Neural progenitor cell (in vitro differentiated cells): ENCODE measurements around the gene NEK10. TPM values are rescaled to one million over a fixed set of nuclear protein-coding genes. Genes with fewer than 3 reads are reported as not detected.
A peak's percentile ranks its signal among the peaks of the same experiment; 100 is the strongest.
"Not testable (repeated sequence)": the region's sequence is repeated elsewhere in the genome, so short reads cannot be mapped to it uniquely, and the experiment has no call there.

ENCODE experiments used
- DNase-seq: peaks from one replicate; pipeline ENCODE4 v3.0.0-alpha.2; 2016; ENCODE audit warnings: low spot score
- H2AFZ ChIP-seq: fragments of 200-600 bp; sonication (generic); replicated peaks from 2 replicates; pipeline ENCODE4 v1.6.1; 2016; ENCODE audit warnings: antibody characterized with exemption
- H3F3A ChIP-seq: fragments of 200-600 bp; sonication (generic); 2 replicates; pipeline ENCODE4 v1.6.1; 2016; ENCODE audit warnings: antibody characterized with exemption, low read depth
- H3K27ac ChIP-seq: fragments of 200-600 bp; sonication (generic); 2 replicates; pipeline ENCODE4 v1.5.1; 2016; ENCODE audit warnings: mild to moderate bottlenecking
- H3K27me3 ChIP-seq: fragments of 200-600 bp; sonication (generic); 2 replicates; pipeline ENCODE4 v1.6.1; 2016; ENCODE audit warnings: mild to moderate bottlenecking, moderate library complexity
- H3K36me3 ChIP-seq: fragments of 200-600 bp; sonication (generic); 2 replicates; pipeline ENCODE4 v1.5.1; 2016
- H3K4me1 ChIP-seq: fragments of 200-600 bp; sonication (generic); 2 replicates; pipeline ENCODE4 v1.6.1; 2016; ENCODE audit warnings: mixed run types
- H3K4me2 ChIP-seq: fragments of 200-600 bp; sonication (generic); 2 replicates; pipeline ENCODE4 v1.6.1; 2016
- H3K4me3 ChIP-seq: fragments of 200-600 bp; sonication (generic); 2 replicates; pipeline ENCODE4 v1.5.1; 2016
- H3K79me2 ChIP-seq: fragments of 200-600 bp; sonication (generic); 2 replicates; pipeline ENCODE4 v1.6.1; 2016; ENCODE audit warnings: low read depth
- H3K9ac ChIP-seq: fragments of 200-600 bp; sonication (generic); 2 replicates; pipeline ENCODE4 v1.6.1; 2016
- H3K9me3 ChIP-seq: fragments of 200-600 bp; sonication (generic); 2 replicates; pipeline ENCODE4 v1.5.1; 2016; ENCODE audit warnings: low read depth
- H4K20me1 ChIP-seq: fragments of 200-600 bp; sonication (generic); 2 replicates; pipeline ENCODE4 v1.6.1; 2016; ENCODE audit warnings: low read depth
- H3K27ac Mint-ChIP-seq: 3 replicates; pipeline ENCODE4 v1.8.0; 2021; ENCODE audit warnings: mixed read lengths
- H3K27me3 Mint-ChIP-seq: 2 replicates; pipeline ENCODE4 v1.8.0; 2022; ENCODE audit warnings: low read depth, mild to moderate bottlenecking, inconsistent platforms, moderate library complexity, mixed read lengths; ENCODE audit not compliant: insufficient read depth
- H3K36me3 Mint-ChIP-seq: 3 replicates; pipeline ENCODE4 v1.8.0; 2021; ENCODE audit warnings: mixed read lengths
- H3K4me1 Mint-ChIP-seq: 3 replicates; pipeline ENCODE4 v1.8.0; 2021; ENCODE audit warnings: mixed read lengths
- H3K4me3 Mint-ChIP-seq: 3 replicates; pipeline ENCODE4 v1.8.0; 2021; ENCODE audit warnings: mild to moderate bottlenecking, moderate library complexity, mixed read lengths
- H3K9me3 Mint-ChIP-seq: 3 replicates; pipeline ENCODE4 v1.8.0; 2020; ENCODE audit warnings: mixed read lengths
- CTCF ChIP-seq: fragments of 200-600 bp; sonication (generic); IDR thresholded peaks from 2 replicates; pipeline ENCODE4 v1.5.1; 2017; ENCODE audit warnings: antibody characterized with exemption, mild to moderate bottlenecking
- EZH2 ChIP-seq: fragments of 200-600 bp; sonication (generic); IDR thresholded peaks from 2 replicates; pipeline ENCODE4 v1.6.1; 2017; ENCODE audit warnings: antibody characterized with exemption, mild to moderate bottlenecking, moderate library complexity
- EZH2phosphoT487 ChIP-seq: fragments of 200-600 bp; sonication (generic); IDR thresholded peaks from 2 replicates; pipeline ENCODE4 v1.6.1; 2017; ENCODE audit warnings: antibody characterized with exemption
- total RNA-seq: library from RNA; depleted of rRNA; stranded (reverse); fragments of >200 nt; gene quantifications from 2 replicates; pipeline ENCODE4 v1.2.3, GENCODE V29; 2015; ENCODE audit warnings: low replicate concordance

NEK10 gene
- total RNA-seq, 1 donor from 2014 or later: 0.54 TPM

- no peak for TF ChIP-seq EZH2phosphoT487
- no peak for TF ChIP-seq CTCF
- no peak for TF ChIP-seq EZH2
- Histone ChIP-seq H3K9me3 (no peaks in the 10 kb centered on the region), H3K4me2 (no peak overlapping the region)
These were observed 58.5 kb downstream of the NEK10 start for GRCh38 chr3:27310688-27311087.

GRCh38 chr3:27307566-27307965 is 61.6 kb downstream of the NEK10 start:
- H3K9ac ChIP-seq: no peak overlapping the region
- no peak overlapping the region for H3K4me3 ChIP-seq
- H3F3A ChIP-seq: no peaks in the 10 kb centered on the region
- no peak for DNase-seq
- no peak overlapping the region for H3K27ac ChIP-seq
- H3K4me3 Mint-ChIP-seq: no peak overlapping the region
- H2AFZ ChIP-seq: no peak overlapping the region
- TF ChIP-seq CTCF (no peak), EZH2 (no peak), EZH2phosphoT487 (no peak)
- no peak overlapping the region for H3K4me2 ChIP-seq
- H3K27ac Mint-ChIP-seq: no peak overlapping the region
- H3K36me3 ChIP-seq: no peaks in the 10 kb centered on the region
- no peaks in the 10 kb centered on the region for H3K79me2 ChIP-seq
- H3K9me3 ChIP-seq: no peaks in the 10 kb centered on the region
- H3K4me1 Mint-ChIP-seq: peaks cover 26% of the 10 kb centered on the region
- H4K20me1 ChIP-seq: no peaks in the 10 kb centered on the region
- H3K9me3 Mint-ChIP-seq: peaks cover 2% of the 10 kb centered on the region
- no peaks in the 10 kb centered on the region for H3K4me1 ChIP-seq
- H3K27me3 ChIP-seq: no peaks in the 10 kb centered on the region
- no peaks in the 10 kb centered on the region for H3K27me3 Mint-ChIP-seq
- H3K36me3 Mint-ChIP-seq: peaks cover 2% of the 10 kb centered on the region

More at GRCh38 chr3:27310688-27311087, 58.5 kb downstream of the NEK10 start:
- Mint-ChIP-seq H3K27ac (peak overlapping the region; percentile 74), H3K36me3 (peaks cover 2% of the 10 kb centered on the region), H3K4me1 (peaks cover 25% of the 10 kb centered on the region), H3K4me3 (no peak overlapping the region), H3K9me3 (peaks cover 2% of the 10 kb centered on the region), H3K27me3 (no peaks in the 10 kb centered on the region)
- no peaks in the 10 kb centered on the region for H3K27me3 ChIP-seq
- H3F3A ChIP-seq: no peaks in the 10 kb centered on the region
- H2AFZ ChIP-seq: no peak overlapping the region
- no peaks in the 10 kb centered on the region for H3K4me1 ChIP-seq
- H4K20me1 ChIP-seq: no peaks in the 10 kb centered on the region
- DNase-seq: no peak
- no peak overlapping the region for H3K9ac ChIP-seq
- no peaks in the 10 kb centered on the region for H3K79me2 ChIP-seq
- H3K36me3 ChIP-seq: no peaks in the 10 kb centered on the region
- no peak overlapping the region for H3K27ac ChIP-seq
- no peak overlapping the region for H3K4me3 ChIP-seq

- Histone ChIP-seq H3K79me2 (no peaks in the 10 kb centered on the region), H3K9me3 (no peaks in the 10 kb centered on the region), H3K4me2 (no peak overlapping the region), H3K27me3 (no peaks in the 10 kb centered on the region), H3K27ac (no peak overlapping the region), H3F3A (no peaks in the 10 kb centered on the region), H3K9ac (no peak overlapping the region), H3K4me1 (no peaks in the 10 kb centered on the region), H4K20me1 (no peaks in the 10 kb centered on the region), H3K4me3 (no peak overlapping the region), H2AFZ (no peak overlapping the region), H3K36me3 (no peaks in the 10 kb centered on the region)
- peaks cover 11% of the 10 kb centered on the region for H3K4me1 Mint-ChIP-seq
- TF ChIP-seq EZH2phosphoT487: no peak
- TF ChIP-seq CTCF: no peak
- no peak for TF ChIP-seq EZH2
- H3K4me3 Mint-ChIP-seq: no peak overlapping the region
- H3K9me3 Mint-ChIP-seq: peaks cover 33% of the 10 kb centered on the region
- no peak for DNase-seq
- peaks cover 21% of the 10 kb centered on the region for H3K36me3 Mint-ChIP-seq
- no peak overlapping the region for H3K27ac Mint-ChIP-seq
- H3K27me3 Mint-ChIP-seq: no peaks in the 10 kb centered on the region
These were observed 66.3 kb downstream of the NEK10 start for GRCh38 chr3:27302891-27303290.

GRCh38 chr3:27298981-27299380 is 70.2 kb downstream of the NEK10 start:
- not testable (repeated sequence) for H3K9me3 ChIP-seq, H3K4me1 Mint-ChIP-seq, H4K20me1 ChIP-seq, H3K27me3 Mint-ChIP-seq, H3K27ac ChIP-seq, H3K4me3 Mint-ChIP-seq, H3K4me3 ChIP-seq, H3F3A ChIP-seq, DNase-seq, H3K4me1 ChIP-seq, H3K9ac ChIP-seq, H3K79me2 ChIP-seq, H3K27me3 ChIP-seq, H2AFZ ChIP-seq, H3K4me2 ChIP-seq, H3K27ac Mint-ChIP-seq, H3K36me3 ChIP-seq
- Mint-ChIP-seq H3K36me3 (peaks cover 21% of the 10 kb centered on the region), H3K9me3 (peaks cover 33% of the 10 kb centered on the region)
